K562 (cell line): Measurements from ENCODE around the gene DHDH. TPM values are rescaled to one million over a fixed set of nuclear protein-coding genes. Genes with fewer than 3 reads are reported as not detected.

Experiments
- ATAC-seq: fragments of 200-7000 bp; cut with Tn5 transposase; 3 replicates; pipeline ENCODE4 v1.9.1; 2020; ENCODE audit warnings: moderate library complexity
- BruUV-seq: library from RNA; stranded (reverse); fragments of 400-500 nt; replicated peaks from 2 replicates; lab custom pipeline; 2021; lab: Mats Ljungman, UMichigan
- CTCF ChIA-PET: fragments of 300-600 bp; formaldehyde crosslinking; extraction: SDS; loops from one replicate; lab custom pipeline; 2021; ENCODE audit warnings: low intra/inter-chr PET ratio; lab: Yijun Ruan, JAX
- POLR2A ChIA-PET: fragments of 300-600, 350-650 bp; sonication (Branson Sonifier 250); formaldehyde crosslinking; extraction: SDS; loops from one replicate; lab custom pipeline; 2021; ENCODE audit warnings: antibody characterized with exemption, inconsistent platforms; lab: Yijun Ruan, JAX
- DNase-seq, 4 experiments: peaks; one replicate each; pipeline versions ENCODE4 v3.0.0 to v3.0.0-alpha.2; 2011 to 2018; ENCODE audit warnings: low spot score in 3 of 4, mixed read lengths in 3 of 4; ENCODE audit errors: extremely low read depth in 1 of 4
- FAIRE-seq: peaks from 2 replicates; lab custom pipeline; 2011; peaks lifted over from hg19 to GRCh38; lab: Jason Lieb, UNC
- H2AFZ ChIP-seq: 2 replicates; pipeline ENCODE4 v1.6.0; 2011; ENCODE audit warnings: low read depth, low read length, control low read depth, inconsistent platforms
- H3K27ac ChIP-seq: fragments of 200-600 bp; 3 replicates; pipeline ENCODE4 v1.8.0; 2011; ENCODE audit warnings: low read depth, mild to moderate bottlenecking, control low read depth, inconsistent platforms, low read length, moderate library complexity, mixed read lengths; ENCODE audit errors: extremely low read depth
- H3K27me3 ChIP-seq, 2 experiments: fragments of 300-600 bp in 1 of 2; 2 replicates in 1 of 2; 3 replicates in 1 of 2; pipeline versions ENCODE4 v1.6.0 to v1.8.0; 2011; ENCODE audit warnings: inconsistent platforms in 2 of 2, low read length in 2 of 2, mild to moderate bottlenecking in 1 of 2, mixed read lengths in 1 of 2, moderate library complexity in 1 of 2; ENCODE audit not compliant: control insufficient read depth in 2 of 2, insufficient read depth in 2 of 2
- H3K36me3 ChIP-seq: fragments of 300-600 bp; 3 replicates; pipeline ENCODE4 v1.8.0; 2011; ENCODE audit warnings: mild to moderate bottlenecking, low read length, inconsistent platforms; ENCODE audit not compliant: control insufficient read depth, insufficient read depth
- H3K4me1 ChIP-seq, 2 experiments: fragments of 200-600 bp in 1 of 2; replicated peaks in 1 of 2; 2 replicates in 1 of 2; 3 replicates in 1 of 2; pipeline versions ENCODE4 v1.5.1 to v1.8.0; 2011; ENCODE audit warnings: inconsistent platforms in 2 of 2, low read length in 2 of 2, mild to moderate bottlenecking in 1 of 2, mixed read lengths in 1 of 2, moderate library complexity in 1 of 2; ENCODE audit not compliant: control insufficient read depth in 2 of 2, insufficient read depth in 2 of 2
- H3K4me2 ChIP-seq: 2 replicates; pipeline ENCODE4 v1.6.1; 2011; ENCODE audit warnings: low read length, control low read depth, inconsistent platforms, mixed read lengths; ENCODE audit not compliant: insufficient read depth
- H3K4me3 ChIP-seq: fragments of 200-600 bp; sonication (generic), shearing (Covaris generic); 2 replicates; pipeline ENCODE4 v1.5.1; 2016; ENCODE audit warnings: control low read depth, inconsistent platforms
- H3K79me2 ChIP-seq: fragments of 200-600 bp; 3 replicates; pipeline ENCODE4 v1.8.0; 2011; ENCODE audit warnings: low read length, inconsistent platforms; ENCODE audit not compliant: control insufficient read depth, insufficient read depth
- H3K9ac ChIP-seq, 2 experiments: 2 replicates each; pipeline versions ENCODE4 v1.6.0 to v1.6.1; 2011; ENCODE audit warnings: low read depth in 2 of 2, low read length in 2 of 2, control low read depth in 1 of 2, inconsistent platforms in 1 of 2, mild to moderate bottlenecking in 1 of 2, mixed read lengths in 1 of 2; ENCODE audit not compliant: insufficient read depth in 1 of 2
- H3K9me1 ChIP-seq: one replicate; pipeline ENCODE4 v1.6.0; 2011; ENCODE audit warnings: inconsistent platforms, mild to moderate bottlenecking, low read length, moderate library complexity; ENCODE audit not compliant: control insufficient read depth, insufficient read depth
- H3K9me3 ChIP-seq: replicated peaks from 2 replicates; pipeline ENCODE4 v1.5.1; 2011; ENCODE audit warnings: low read depth, low read length, inconsistent platforms; ENCODE audit not compliant: control insufficient read depth, insufficient read depth
- H4K20me1 ChIP-seq: replicated peaks from 2 replicates; pipeline ENCODE4 v1.6.1; 2011; ENCODE audit warnings: low read length, inconsistent platforms, mixed read lengths; ENCODE audit not compliant: control insufficient read depth, insufficient read depth
- GTF2E2 ChIP-seq: fragments of 200-800 bp; sonication (Bioruptor generic); IDR thresholded peaks from 2 replicates; pipeline ENCODE4 v1.6.1; 2016; ENCODE audit warnings: missing genetic modification characterization, missing compliant biosample characterization
- JUND ChIP-seq, 2 experiments: IDR thresholded peaks; 2 replicates in 1 of 2; 3 replicates in 1 of 2; pipeline ENCODE4 v1.6.1; 2011; ENCODE audit warnings: borderline replicate concordance in 2 of 2, low read depth in 2 of 2, low read length in 2 of 2, improper control_type of control experiment in 1 of 2, missing biosample characterization in 1 of 2, missing genetic modification characterization in 1 of 2, missing genetic modification reagents in 1 of 2
- MAFK ChIP-seq: IDR thresholded peaks from 2 replicates; pipeline ENCODE4 v1.6.1; 2011; ENCODE audit warnings: low read length, improper control_type of control experiment
- NRF1 ChIP-seq, 2 experiments: fragments of 450-650 bp; IDR thresholded peaks in 1 of 2; conservative IDR thresholded peaks in 1 of 2; 2 replicates each; pipeline ENCODE4 v1.6.1; 2014; ENCODE audit warnings: mild to moderate bottlenecking in 2 of 2
- PCBP2 ChIP-seq: fragments of 200-400 bp; formaldehyde crosslinking; IDR thresholded peaks from 2 replicates; pipeline ENCODE4 v1.6.1; 2018; ENCODE audit warnings: low read length, low read depth, mild to moderate bottlenecking, moderate library complexity; ENCODE audit not compliant: poor library complexity, severe bottlenecking
- RBM25 ChIP-seq: fragments of 200-400 bp; formaldehyde crosslinking; IDR thresholded peaks from 2 replicates; pipeline ENCODE4 v1.6.1; 2018; ENCODE audit warnings: low read length, low read depth, moderate library complexity; ENCODE audit not compliant: severe bottlenecking
- TGIF2 ChIP-seq: sonication (generic); formaldehyde crosslinking; IDR thresholded peaks from 2 replicates; pipeline ENCODE4 v1.8.1; 2022; ENCODE audit warnings: mild to moderate bottlenecking, missing genetic modification reagents, moderate library complexity
- ZBTB11 ChIP-seq, 3 experiments: fragments of 200-800 bp in 1 of 3; fragments of 250-450 bp in 1 of 3; fragments of 450-650 bp in 1 of 3; sonication (Bioruptor Pico) in 1 of 3; sonication (Bioruptor generic) in 1 of 3; formaldehyde crosslinking in 1 of 3; IDR thresholded peaks; 2 replicates each; pipeline versions ENCODE4 v1.6.1 to v1.8.0; 2016 to 2022; ENCODE audit warnings: mild to moderate bottlenecking in 2 of 3, missing genetic modification characterization in 2 of 3, missing compliant biosample characterization in 1 of 3, moderate library complexity in 1 of 3
- ZHX1 ChIP-seq: fragments of 150-350 bp; conservative IDR thresholded peaks from 2 replicates; pipeline ENCODE4 v1.6.1; 2014; ENCODE audit warnings: low read length
- WGBS: fragments of 100-300 bp; shearing (Covaris generic); methylation state at CpG from one replicate; pipeline ENCODE4 v1.1.6; 2016; ENCODE audit warnings: low coverage, mixed read lengths; ENCODE audit not compliant: insufficient coverage; ENCODE audit errors: missing lambda C conversion rate; 5-methylcytosine and 5-hydroxymethylcytosine counted together
- in situ Hi-C: fragments of 300-500 bp; cut with MboI; formaldehyde crosslinking; loops from 4 replicates; pipeline ENCODE4 v1.15.0; 2018; ENCODE audit warnings: inconsistent platforms, mixed read lengths
- intact Hi-C: fragments of 100-400 bp; cut with micrococcal nuclease; formaldehyde crosslinking; loops from 2 replicates; pipeline ENCODE4 v1.14.2; 2022
- polyA plus RNA-seq, 8 experiments: library from polyadenylated mRNA; depleted of rRNA in 4 of 8; stranded (reverse) in 5 of 8; unstranded in 3 of 8; fragments of >200 nt; fragmentation: Nextera tagmentation in 2 of 8; fragmentation: Illumina TruSeq in 1 of 8; extraction: Ambion mirVana in 2 of 8; extraction: Trizol in 1 of 8; gene quantifications; 2 replicates each; pipeline versions ENCODE4 v1.2.1 to v1.2.3, GENCODE V29; 2011 to 2014; ENCODE audit warnings: inconsistent platforms in 1 of 8, missing spikeins in 1 of 8
- total RNA-seq, 7 experiments: library from RNA; depleted of rRNA in 6 of 7; stranded (reverse); fragments of >200 nt in 6 of 7; fragmentation: Illumina TruSeq in 2 of 7; extraction: Trizol in 2 of 7; gene quantifications; 2 replicates each; pipeline versions ENCODE4 v1.2.1 to v1.2.3, GENCODE V29; 2011 to 2021; ENCODE audit warnings: low replicate concordance in 1 of 7
- TF ChIP-seq, protein P1 (sequence below): fragments of 250-450 bp; sonication (Bioruptor Pico); IDR thresholded peaks from 2 replicates; pipeline ENCODE4 v1.8.0; 2021; ENCODE audit warnings: moderate library complexity, mild to moderate bottlenecking, inconsistent platforms
- TF ChIP-seq, protein P2 (sequence below): sonication (generic); formaldehyde crosslinking; IDR thresholded peaks from 2 replicates; pipeline ENCODE4 v1.8.0; 2022; ENCODE audit warnings: missing genetic modification reagents, mild to moderate bottlenecking, moderate library complexity, borderline replicate concordance

Gene DHDH
- total and polyA plus RNA-seq, 9 of the 15 experiments (the other 6 are each of a cell fraction or from before 2014, with no cell fraction given), result 0.37 to 1.9 (median 0.87) TPM

GRCh38 chr19:48990400-48990799, 56.9 kb downstream of the DHDH start:
- Histone ChIP-seq H4K20me1 (no peaks in the 10 kb centered on the region), H3K79me2 (peaks cover 47% of the 10 kb centered on the region)

More at GRCh38 chr19:48990400-48990799, 56.9 kb downstream of the DHDH start:
- H3K27ac ChIP-seq, result no peak overlapping the region
- no peaks in the 10 kb centered on the region for H3K9me1 ChIP-seq
- WGBS, result 82% methylated on average over 4 of the region's 4 CpGs
- DNase-seq, result no peak
- H2AFZ ChIP-seq, result no peak overlapping the region
- H3K36me3 ChIP-seq, result peaks cover 50% of the 10 kb centered on the region
- CTCF ChIA-PET, result no interaction called here
- peaks cover 5 to 32% of the 10 kb centered on the region in 2 experiments; a peak in 4 of 5 replicates for H3K4me1 ChIP-seq
- TF ChIP-seq JUND (IDR thresholded peaks at IDR 0.05; ENCODE audit: borderline replicate concordance, low read depth, low read length) (no peak), JUND (tag; IDR thresholded peaks at IDR 0.05; ENCODE audit: borderline replicate concordance, low read depth, low read length) (no peak), PCBP2 (no peak), ZBTB11 (CRISPR knock-in tag; IDR thresholded peaks at IDR 0.05) (no peak), TGIF2 (CRISPR knock-in tag) (no peak), NRF1 (conservative IDR thresholded peaks at IDR 0.05 in 1 of 2, IDR thresholded peaks at IDR 0.05 in 1 of 2) (no peak), RBM25 (no peak), GTF2E2 (tag) (no peak), MAFK (no peak), ZHX1 (no peak)
- TF ChIP-seq, protein P1, sequence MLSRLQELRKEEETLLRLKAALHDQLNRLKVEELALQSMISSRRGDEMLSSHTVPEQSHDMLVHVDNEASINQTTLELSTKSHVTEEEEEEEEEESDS (CRISPR knock-in tag), result no peak
- TF ChIP-seq, protein P2, sequence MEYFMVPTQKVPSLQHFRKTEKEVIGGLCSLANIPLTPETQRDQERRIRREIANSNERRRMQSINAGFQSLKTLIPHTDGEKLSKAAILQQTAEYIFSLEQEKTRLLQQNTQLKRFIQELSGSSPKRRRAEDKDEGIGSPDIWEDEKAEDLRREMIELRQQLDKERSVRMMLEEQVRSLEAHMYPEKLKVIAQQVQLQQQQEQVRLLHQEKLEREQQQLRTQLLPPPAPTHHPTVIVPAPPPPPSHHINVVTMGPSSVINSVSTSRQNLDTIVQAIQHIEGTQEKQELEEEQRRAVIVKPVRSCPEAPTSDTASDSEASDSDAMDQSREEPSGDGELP (CRISPR knock-in tag), result no peak
- TF ChIP-seq, all 486 proteins: peak for 0
- intact Hi-C loops, result loop anchor here (10.0 kb wide), 2 partner anchors 164 to 234 kb away; partner anchors contain the start of genes HRC and TRPM4
- POLR2A ChIA-PET, result no interaction called here
- H3K9ac ChIP-seq, result peak overlapping the region in 1 of 2 experiments; percentile 53; a peak in 1 of 4 replicates
- H3K4me3 ChIP-seq, result no peak overlapping the region
- BruUV-seq, result no TSS peak
- FAIRE-seq (no peak), ATAC-seq (no peak)
- in situ Hi-C loops, result no loop called here
- H3K9me3 ChIP-seq, result no peaks in the 10 kb centered on the region
- H3K4me2 ChIP-seq, result no peak overlapping the region
- no peaks in the 10 kb centered on the region for H3K27me3 ChIP-seq
